K562 treated with DMSO at 1 percent for 48 hours (cell line): ENCODE results near the gene NMT2. TPM values are rescaled to one million over a fixed set of nuclear protein-coding genes. Genes with fewer than 3 reads are reported as not detected.

ENCODE experiments used
- total RNA-seq: library from RNA; unstranded; fragments of 300-600 nt; gene quantifications from 2 replicates; pipeline ENCODE4 v1.2.3, GENCODE V29; 2022; ENCODE audit warnings: low replicate concordance; ENCODE audit errors: extremely low read depth

The NMT2 gene
- total RNA-seq, result not detected in 2 replicates

DNA sequence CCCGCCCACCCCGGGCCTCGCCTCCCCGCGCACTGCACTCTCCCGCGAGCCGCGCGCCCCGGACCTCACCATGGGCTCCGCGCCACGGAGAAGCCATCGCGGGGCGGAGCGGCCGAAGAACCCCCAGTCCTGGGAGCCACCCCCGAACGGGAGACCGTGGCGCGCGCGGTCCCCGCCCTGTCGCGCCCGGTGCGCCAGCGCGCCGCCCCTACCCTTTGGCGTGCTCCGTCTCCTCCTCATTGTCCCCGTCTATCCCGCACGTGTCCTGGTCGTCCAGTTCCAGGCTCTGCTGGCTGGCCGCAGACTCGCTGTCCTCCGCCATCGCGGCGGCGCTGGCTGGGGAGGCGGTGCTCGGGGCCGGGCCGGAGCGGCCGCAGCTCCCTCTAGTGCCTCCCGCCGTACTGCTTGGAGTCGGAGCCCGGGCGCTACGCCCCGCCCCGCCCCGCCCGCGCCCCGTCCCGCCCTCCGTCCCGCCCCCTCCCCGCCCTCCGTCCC lies at the start of gene NMT2:
Gene NMT2, minus strand, starts transcription at position 403 of the 495 bp plus-strand sequence. Its CDS starts 81 bp downstream, at position 322.

GRCh38 chr10:15097011-15097812 lies 71.3 kb downstream of the NMT2 start, which contains the start of gene RPP38:
RPP38 (plus strand) TSS chr10:15097355; CDS start chr10:15103315, 5,960 bp downstream.

GRCh38 chr10:15088428-15089261 lies 79.8 kb downstream of the NMT2 start, which contains the start of gene ACBD7:
ACBD7 (minus strand) TSS chr10:15088776; CDS start chr10:15088728, 48 bp downstream.

Other genes starting within 250 kb of the NMT2 start
- gene DCLRE1C, start 214.6 kb downstream of the NMT2 start, total RNA-seq, result not detected in 2 replicates
- gene MEIG1, start 209.3 kb downstream of the NMT2 start, total RNA-seq, result not detected in 2 replicates
- gene OLAH, start 124.8 kb downstream of the NMT2 start, total RNA-seq, result not detected in 2 replicates
- not detected in 2 replicates for gene ACBD7, start 79.9 kb downstream of the NMT2 start, total RNA-seq
- not detected in 2 replicates for gene RPP38, start 71.3 kb downstream of the NMT2 start, total RNA-seq
- gene FAM171A1, start 202.6 kb upstream of the NMT2 start, total RNA-seq, result not detected in 2 replicates